ENCODE results near the gene MTHFD1L. TPM values are rescaled to one million over a fixed set of nuclear protein-coding genes. Genes with fewer than 3 reads are reported as not detected.

MTHFD1L gene
- total and polyA plus RNA-seq, 8 donors: 1.8 to 16.3 (median 8.8) TPM

GRCh38 chr6:150969901-150970300 is 104.4 kb downstream of the MTHFD1L start:
- Histone ChIP-seq H3K4me1 (no peaks in the 10 kb centered on the region), H3K27me3 (no peaks in the 10 kb centered on the region), H3K9me3 (no peaks in the 10 kb centered on the region), H3K27ac (no peak overlapping the region), H3K4me3 (no peak overlapping the region), H3K36me3 (peaks cover 0 to 26% (median 20%) of the 10 kb centered on the region in 4 donors)
- intact Hi-C loops (cut with DNase I; ENCODE audit: low total_unique reads): no loop called here
- no peak for DNase-seq
- no peak for TF ChIP-seq POLR2A (IDR thresholded peaks at IDR 0.05)
- TF ChIP-seq POLR2AphosphoS5 (IDR thresholded peaks at IDR 0.05): no peak
- TF ChIP-seq EP300 (IDR thresholded peaks at IDR 0.05): no peak
- TF ChIP-seq, protein P1, sequence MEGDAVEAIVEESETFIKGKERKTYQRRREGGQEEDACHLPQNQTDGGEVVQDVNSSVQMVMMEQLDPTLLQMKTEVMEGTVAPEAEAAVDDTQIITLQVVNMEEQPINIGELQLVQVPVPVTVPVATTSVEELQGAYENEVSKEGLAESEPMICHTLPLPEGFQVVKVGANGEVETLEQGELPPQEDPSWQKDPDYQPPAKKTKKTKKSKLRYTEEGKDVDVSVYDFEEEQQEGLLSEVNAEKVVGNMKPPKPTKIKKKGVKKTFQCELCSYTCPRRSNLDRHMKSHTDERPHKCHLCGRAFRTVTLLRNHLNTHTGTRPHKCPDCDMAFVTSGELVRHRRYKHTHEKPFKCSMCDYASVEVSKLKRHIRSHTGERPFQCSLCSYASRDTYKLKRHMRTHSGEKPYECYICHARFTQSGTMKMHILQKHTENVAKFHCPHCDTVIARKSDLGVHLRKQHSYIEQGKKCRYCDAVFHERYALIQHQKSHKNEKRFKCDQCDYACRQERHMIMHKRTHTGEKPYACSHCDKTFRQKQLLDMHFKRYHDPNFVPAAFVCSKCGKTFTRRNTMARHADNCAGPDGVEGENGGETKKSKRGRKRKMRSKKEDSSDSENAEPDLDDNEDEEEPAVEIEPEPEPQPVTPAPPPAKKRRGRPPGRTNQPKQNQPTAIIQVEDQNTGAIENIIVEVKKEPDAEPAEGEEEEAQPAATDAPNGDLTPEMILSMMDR (IDR thresholded peaks at IDR 0.05): no peak
- WGBS, 5 donors: 89 to 95% (median 94%) methylated on average over 4 of the region's 4 CpGs

DNA sequence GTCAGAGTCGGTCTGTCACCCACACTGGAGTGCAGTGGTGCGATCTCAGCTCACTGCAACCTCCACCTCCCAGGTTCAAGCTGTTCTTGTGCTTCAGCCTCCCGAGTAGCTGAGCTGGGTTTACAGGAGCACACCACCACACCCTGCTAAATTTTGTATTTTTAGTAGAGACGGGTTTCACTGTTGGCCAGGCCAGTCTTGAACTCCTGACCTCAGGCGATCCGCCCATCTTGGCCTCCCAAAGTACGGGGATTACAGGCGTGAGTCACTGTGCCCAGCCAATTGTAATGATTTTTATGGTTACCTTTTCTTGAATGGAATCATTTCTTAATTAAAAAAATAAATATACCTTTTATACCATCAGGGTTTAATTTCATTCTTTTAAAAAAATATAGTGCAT is 105.7 kb downstream of the MTHFD1L start:
- Histone ChIP-seq H3K4me3 (no peak overlapping the region), H3K4me1 (no peaks in the 10 kb centered on the region), H3K36me3 (peaks cover 0 to 26% (median 20%) of the 10 kb centered on the region in 4 donors), H3K9me3 (no peaks in the 10 kb centered on the region), H3K27ac (no peak overlapping the region), H3K27me3 (no peaks in the 10 kb centered on the region)
- WGBS, 5 donors: 79 to 93% (median 82%) methylated on average over 8 of the region's 8 CpGs
- intact Hi-C loops (cut with DNase I; ENCODE audit: low total_unique reads): no loop called here
- DNase-seq: no peak
- no peak for TF ChIP-seq POLR2A (IDR thresholded peaks at IDR 0.05)
- no peak for TF ChIP-seq EP300 (IDR thresholded peaks at IDR 0.05)
- no peak for TF ChIP-seq POLR2AphosphoS5 (IDR thresholded peaks at IDR 0.05)
- TF ChIP-seq, protein P1 (IDR thresholded peaks at IDR 0.05): no peak

- Histone ChIP-seq H3K9me3 (no peaks in the 10 kb centered on the region), H3K27me3 (no peaks in the 10 kb centered on the region), H3K36me3 (peaks cover 0 to 26% (median 15%) of the 10 kb centered on the region in 4 donors), H3K4me1 (no peaks in the 10 kb centered on the region), H3K4me3 (no peak overlapping the region), H3K27ac (no peak overlapping the region)
- no peak for TF ChIP-seq POLR2AphosphoS5 (IDR thresholded peaks at IDR 0.05)
- intact Hi-C loops (cut with DNase I; ENCODE audit: low total_unique reads): no loop called here
- 92 to 98% (median 94%) methylated on average over 6 of the region's 6 CpGs for WGBS, 5 donors
- DNase-seq: no peak
These were observed 109.6 kb downstream of the MTHFD1L start for GRCh38 chr6:150975136-150975535.

- 62 to 81% (median 67%) methylated on average over 2 of the region's 2 CpGs for WGBS, 5 donors
- Histone ChIP-seq H3K9me3 (no peaks in the 10 kb centered on the region), H3K27me3 (no peaks in the 10 kb centered on the region), H3K36me3 (peaks cover 0 to 20% (median 10%) of the 10 kb centered on the region in 4 donors), H3K4me1 (no peaks in the 10 kb centered on the region), H3K4me3 (no peak overlapping the region), H3K27ac (no peak overlapping the region)
- DNase-seq: no peak
- no peak for TF ChIP-seq POLR2AphosphoS5 (IDR thresholded peaks at IDR 0.05)
- TF ChIP-seq, protein P1 (IDR thresholded peaks at IDR 0.05): no peak
- TF ChIP-seq POLR2A (IDR thresholded peaks at IDR 0.05): no peak
- no peak for TF ChIP-seq EP300 (IDR thresholded peaks at IDR 0.05)
- intact Hi-C loops (cut with DNase I; ENCODE audit: low total_unique reads): no loop called here
These were observed 111.8 kb downstream of the MTHFD1L start for GRCh38 chr6:150977281-150977680.

DNA sequence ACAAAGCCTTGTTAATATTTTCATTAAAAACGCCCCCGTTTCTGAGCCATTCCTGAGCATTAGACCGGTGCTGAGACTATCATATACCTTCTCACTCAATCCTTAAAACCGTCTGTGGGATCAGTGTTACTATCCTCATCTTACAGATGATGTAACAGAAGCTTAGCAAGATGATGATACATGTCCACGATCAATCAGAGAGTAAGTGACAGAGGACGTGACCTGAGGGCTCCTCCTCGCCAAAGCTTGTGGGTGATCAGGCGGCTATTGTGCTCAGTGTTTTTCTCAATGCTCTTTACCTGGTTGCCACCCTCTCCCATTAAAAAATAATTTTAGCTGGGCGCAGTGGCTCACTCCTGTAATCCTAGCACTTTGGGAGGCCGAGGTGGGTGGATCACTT is 113.1 kb downstream of the MTHFD1L start:
- no peaks in the 10 kb centered on the region for H3K27me3 ChIP-seq
- no peaks in the 10 kb centered on the region for H3K9me3 ChIP-seq
- no peak for DNase-seq
- intact Hi-C loops (cut with DNase I; ENCODE audit: low total_unique reads): no loop called here
- peak overlapping the region in 1 of 5 donors; percentile 75 for H3K27ac ChIP-seq
- no peaks in the 10 kb centered on the region for H3K4me1 ChIP-seq
- 84 to 94% (median 89%) methylated on average over 10 of the region's 10 CpGs for WGBS, 5 donors
- no peak overlapping the region for H3K4me3 ChIP-seq
- no peak for TF ChIP-seq POLR2A (IDR thresholded peaks at IDR 0.05)
- TF ChIP-seq, protein P1 (IDR thresholded peaks at IDR 0.05): no peak
- H3K36me3 ChIP-seq: peaks cover 0 to 7% (median 2%) of the 10 kb centered on the region in 4 donors

All from stomach (tissue), 9 donors.